Lung (tissue), 12 donors: ENCODE measurements around the gene LY6G5B. TPM values are rescaled to one million over a fixed set of nuclear protein-coding genes. Genes with fewer than 3 reads are reported as not detected.
A peak's percentile ranks its signal among the peaks of the same experiment; 100 is the strongest.

Experiments
- ATAC-seq: fragments of 200-7000 bp; cut with Tn5 transposase; one replicate; pipeline ENCODE4 v1.9.1; 2020; ENCODE audit warnings: moderate number of reproducible peaks; ENCODE audit not compliant: insufficient read depth, low FRiP score
- DNase-seq, 3 donors: peaks; one replicate each; pipeline ENCODE4 v3.0.0-alpha.2; 2013 to 2017
- H3K27ac ChIP-seq, 2 donors: one replicate each; pipeline ENCODE4 v1.5.1; 2013; ENCODE audit warnings: mild to moderate bottlenecking in 2 of 2, moderate library complexity in 2 of 2, control low read depth in 1 of 2, inconsistent platforms in 1 of 2, low read depth in 1 of 2, low read length in 1 of 2
- H3K27me3 ChIP-seq, 3 donors: one replicate each; pipeline ENCODE4 v1.5.1; 2013; ENCODE audit warnings: low read length in 2 of 3; ENCODE audit not compliant: control insufficient read depth in 3 of 3, insufficient read depth in 3 of 3
- H3K36me3 ChIP-seq, 4 donors: one replicate each; pipeline ENCODE4 v1.5.1; 2013; ENCODE audit warnings: low read length in 4 of 4, mild to moderate bottlenecking in 1 of 4, moderate library complexity in 1 of 4; ENCODE audit not compliant: control insufficient read depth in 4 of 4, insufficient read depth in 4 of 4
- H3K4me1 ChIP-seq, 5 donors: one replicate each; pipeline ENCODE4 v1.5.1; 2013; ENCODE audit warnings: low read length in 5 of 5, mild to moderate bottlenecking in 2 of 5, moderate library complexity in 1 of 5; ENCODE audit not compliant: control insufficient read depth in 5 of 5, insufficient read depth in 5 of 5
- H3K4me3 ChIP-seq: one replicate; pipeline ENCODE4 v1.5.1; 2013; ENCODE audit warnings: mild to moderate bottlenecking, control low read depth, moderate library complexity
- H3K9ac ChIP-seq, 2 donors: one replicate each; pipeline ENCODE4 v1.5.1; 2013; ENCODE audit warnings: low read length in 2 of 2, control low read depth in 1 of 2; ENCODE audit not compliant: insufficient read depth in 1 of 2
- H3K9me3 ChIP-seq, 4 donors: one replicate each; pipeline ENCODE4 v1.5.1; 2013; ENCODE audit warnings: low read length in 3 of 4, mild to moderate bottlenecking in 1 of 4, moderate library complexity in 1 of 4; ENCODE audit not compliant: control insufficient read depth in 4 of 4, insufficient read depth in 3 of 4
- CTCF ChIP-seq: IDR thresholded peaks from 2 replicates; pipeline ENCODE4 v1.5.1; 2012; ENCODE audit warnings: mild to moderate bottlenecking; ENCODE audit errors: control extremely low read depth, extremely low read depth
- WGBS, 2 donors: extraction: QIAGEN DNeasy Blood & Tissue Kit; methylation state at CpG; one replicate each; pipeline ENCODE4 v1.1.7; 2013; 5-methylcytosine and 5-hydroxymethylcytosine counted together
- polyA plus RNA-seq, 2 donors: library from polyadenylated mRNA; stranded (reverse); fragments of 200-250 nt; gene quantifications; one replicate each; pipeline ENCODE4 v1.2.1, GENCODE V29; 2013
- total RNA-seq, 2 donors: library from RNA; depleted of rRNA in 1 of 2; stranded (reverse); fragments of >200 nt in 1 of 2; gene quantifications; one replicate each; pipeline ENCODE4 v1.2.1, GENCODE V29; 2014 to 2021
- donor health status: control.
- donor health status: control.
- donor health status: Bipolar disorder and iron deficiency.
- donor health status: healthy.
- donor health status: DM: yes; HTN: yes; CAD: no.

The LY6G5B gene
- total and polyA plus RNA-seq, 4 donors = 5.7 to 13.7 (median 8.2) TPM

GRCh38 chr6:31697555-31697954 lies 27.8 kb downstream of the LY6G5B start:
- H3K9ac ChIP-seq = peak overlapping the region in 1 of 2 donors; percentile 25
- peaks cover 12 to 36% (median 21%) of the 10 kb centered on the region in 4 donors for H3K36me3 ChIP-seq
- DNase-seq (no peak), ATAC-seq (no peak)
- TF ChIP-seq CTCF = no peak
- peaks cover 7 to 17% (median 11%) of the 10 kb centered on the region in 5 donors for H3K4me1 ChIP-seq
- WGBS, 2 donors = 51 to 57% methylated on average over 3 of the region's 3 CpGs
- no peak overlapping the region for H3K27ac ChIP-seq
- no peaks in the 10 kb centered on the region for H3K27me3 ChIP-seq
- no peaks in the 10 kb centered on the region for H3K9me3 ChIP-seq
- H3K4me3 ChIP-seq = no peak overlapping the region

GRCh38 chr6:31700740-31701401 lies 31.1 kb downstream of the LY6G5B start:
- Histone ChIP-seq H3K27me3 (no peaks in the 10 kb centered on the region), H3K27ac (peak overlapping the region in 1 of 2 donors; percentile 63), H3K4me1 (peaks cover 7 to 17% (median 11%) of the 10 kb centered on the region in 5 donors), H3K9me3 (no peaks in the 10 kb centered on the region), H3K9ac (no peak overlapping the region), H3K36me3 (peaks cover 0 to 17% (median 10%) of the 10 kb centered on the region in 4 donors), H3K4me3 (no peak overlapping the region)
- no peak for TF ChIP-seq CTCF
- DNase-seq (no peak), ATAC-seq (no peak)
- 84 to 93% methylated on average over 5 of the region's 5 CpGs for WGBS, 2 donors

- H3K27ac ChIP-seq = peak overlapping the region; percentile 28 to 98
- DNase-seq (peak in 2 of 3 donors; percentile 40 to 57), ATAC-seq (no peak)
- no peaks in the 10 kb centered on the region for H3K9me3 ChIP-seq
- TF ChIP-seq CTCF = no peak
- peaks cover 7 to 15% (median 11%) of the 10 kb centered on the region in 5 donors for H3K4me1 ChIP-seq
- 27 to 40% methylated on average over 7 of the region's 7 CpGs for WGBS, 2 donors
- H3K27me3 ChIP-seq = no peaks in the 10 kb centered on the region
- H3K9ac ChIP-seq = peak overlapping the region; percentile 88 to 99
- peak overlapping the region; percentile 69 for H3K4me3 ChIP-seq
- peaks cover 0 to 14% (median 9%) of the 10 kb centered on the region in 4 donors for H3K36me3 ChIP-seq
Measured at GRCh38 chr6:31701666-31702404, 32.1 kb downstream of the LY6G5B start.
